ENCODE data around the gene AIFM3.
A peak's percentile ranks its signal among the peaks of the same experiment; 100 is the strongest.
"Not testable (repeated sequence)": the region's sequence is repeated elsewhere in the genome, so short reads cannot be mapped to it uniquely, and the experiment has no call there.

The AIFM3 gene

GRCh38 chr22:20966883-20967696 lies at the start of gene AIFM3:
AIFM3 (plus strand) TSS chr22:20967255; CDS start chr22:20967945, 690 bp downstream.
- no peak for DNase-seq (ENCODE audit: low read depth)

- DNase-seq (ENCODE audit: low read depth), result peak; percentile 35
Measured at GRCh38 chr22:20918663-20919218, 48.3 kb upstream of the AIFM3 start.

GRCh38 chr22:20919718-20920117 lies 47.3 kb upstream of the AIFM3 start:
- DNase-seq (ENCODE audit: low read depth), result no peak

GRCh38 chr22:20920881-20921203 lies 46.2 kb upstream of the AIFM3 start:
- DNase-seq (ENCODE audit: low read depth), result no peak

- peak; percentile 36 for DNase-seq (ENCODE audit: low read depth)
Measured at GRCh38 chr22:20922141-20922751, 44.8 kb upstream of the AIFM3 start.

GRCh38 chr22:20926243-20926642 lies 40.8 kb upstream of the AIFM3 start:
- DNase-seq (ENCODE audit: low read depth), result no peak

- no peak for DNase-seq (ENCODE audit: low read depth)
Measured at GRCh38 chr22:20927940-20928572, 39.0 kb upstream of the AIFM3 start.

GRCh38 chr22:20928573-20928967 lies 38.5 kb upstream of the AIFM3 start:
- no peak for DNase-seq (ENCODE audit: low read depth)

- DNase-seq (ENCODE audit: low read depth), result no peak
Measured at GRCh38 chr22:20930004-20930403, 37.1 kb upstream of the AIFM3 start.

GRCh38 chr22:20930435-20930834 lies 36.6 kb upstream of the AIFM3 start:
- DNase-seq (ENCODE audit: low read depth), result not testable (repeated sequence)

- DNase-seq (ENCODE audit: low read depth), result no peak
Measured at GRCh38 chr22:20931126-20931654, 35.9 kb upstream of the AIFM3 start.

- DNase-seq (ENCODE audit: low read depth), result no peak
Measured at GRCh38 chr22:20933910-20934309, 33.1 kb upstream of the AIFM3 start.

GRCh38 chr22:20935049-20935448 lies 32.0 kb upstream of the AIFM3 start:
- DNase-seq (ENCODE audit: low read depth), result not testable (repeated sequence)

GRCh38 chr22:20935780-20936539 lies 31.1 kb upstream of the AIFM3 start:
- DNase-seq (ENCODE audit: low read depth), result not testable (repeated sequence)

- no peak for DNase-seq (ENCODE audit: low read depth)
Measured at GRCh38 chr22:20937031-20937793, 29.8 kb upstream of the AIFM3 start.

- DNase-seq (ENCODE audit: low read depth), result no peak
Measured at GRCh38 chr22:20937794-20938671, 29.0 kb upstream of the AIFM3 start.

- not testable (repeated sequence) for DNase-seq (ENCODE audit: low read depth)
Measured at GRCh38 chr22:20939457-20940185, 27.4 kb upstream of the AIFM3 start.

GRCh38 chr22:20940186-20940651 lies 26.8 kb upstream of the AIFM3 start:
- DNase-seq (ENCODE audit: low read depth), result no peak

GRCh38 chr22:20940904-20941385 lies 26.1 kb upstream of the AIFM3 start:
- no peak for DNase-seq (ENCODE audit: low read depth)

Data from ELR (cell line).